Right kidney (tissue), 1 donor: ENCODE results near the gene TCEAL1.

Source experiments
- DNase-seq: peaks from one replicate; pipeline ENCODE4 v3.0.0-alpha.2; 2016

TCEAL1 gene

GRCh38 chrX:103678199-103678993, 49.6 kb downstream of the TCEAL1 start:
- DNase-seq, result no peak
